ENCODE measurements around the gene IGSF3.

Gene IGSF3

GRCh38 chr1:116667575-116668105, at the start of gene IGSF3:
Gene IGSF3 (minus strand): TSS chr1:116667733. CDS start chr1:116666326, 1,407 bp downstream.
- in situ Hi-C loops (cut with MboI; ENCODE audit: low sequenced_read_pairs) = no loop called here

- in situ Hi-C loops (cut with MboI; ENCODE audit: low sequenced_read_pairs) = no loop called here
Measured at GRCh38 chr1:116717318-116717717, 49.8 kb upstream of the IGSF3 start.

GRCh38 chr1:116716391-116716790, 48.9 kb upstream of the IGSF3 start:
- in situ Hi-C loops (cut with MboI; ENCODE audit: low sequenced_read_pairs) = no loop called here

GRCh38 chr1:116713474-116713873, 45.9 kb upstream of the IGSF3 start:
- in situ Hi-C loops (cut with MboI; ENCODE audit: low sequenced_read_pairs) = no loop called here

GRCh38 chr1:116712510-116712909, 45.0 kb upstream of the IGSF3 start:
- in situ Hi-C loops (cut with MboI; ENCODE audit: low sequenced_read_pairs) = no loop called here

GRCh38 chr1:116711263-116711840, 43.8 kb upstream of the IGSF3 start:
- in situ Hi-C loops (cut with MboI; ENCODE audit: low sequenced_read_pairs) = no loop called here

- in situ Hi-C loops (cut with MboI; ENCODE audit: low sequenced_read_pairs) = no loop called here
Measured at GRCh38 chr1:116710420-116711262, 43.1 kb upstream of the IGSF3 start.

- in situ Hi-C loops (cut with MboI; ENCODE audit: low sequenced_read_pairs) = no loop called here
Measured at GRCh38 chr1:116709666-116710167, 42.2 kb upstream of the IGSF3 start.

GRCh38 chr1:116708255-116708900, 40.8 kb upstream of the IGSF3 start:
- in situ Hi-C loops (cut with MboI; ENCODE audit: low sequenced_read_pairs) = no loop called here

- in situ Hi-C loops (cut with MboI; ENCODE audit: low sequenced_read_pairs) = no loop called here
Measured at GRCh38 chr1:116706841-116707240, 39.3 kb upstream of the IGSF3 start.

- in situ Hi-C loops (cut with MboI; ENCODE audit: low sequenced_read_pairs) = no loop called here
Measured at GRCh38 chr1:116706123-116706522, 38.6 kb upstream of the IGSF3 start.

GRCh38 chr1:116704278-116704677, 36.7 kb upstream of the IGSF3 start:
- in situ Hi-C loops (cut with MboI; ENCODE audit: low sequenced_read_pairs) = no loop called here

- in situ Hi-C loops (cut with MboI; ENCODE audit: low sequenced_read_pairs) = no loop called here
Measured at GRCh38 chr1:116699605-116700004, 32.1 kb upstream of the IGSF3 start.

GRCh38 chr1:116698244-116698595, 30.7 kb upstream of the IGSF3 start:
- in situ Hi-C loops (cut with MboI; ENCODE audit: low sequenced_read_pairs) = no loop called here

- in situ Hi-C loops (cut with MboI; ENCODE audit: low sequenced_read_pairs) = no loop called here
Measured at GRCh38 chr1:116697548-116698243, 30.2 kb upstream of the IGSF3 start.

GRCh38 chr1:116694524-116694923, 27.0 kb upstream of the IGSF3 start:
- in situ Hi-C loops (cut with MboI; ENCODE audit: low sequenced_read_pairs) = no loop called here

- in situ Hi-C loops (cut with MboI; ENCODE audit: low sequenced_read_pairs) = no loop called here
Measured at GRCh38 chr1:116693759-116694480, 26.4 kb upstream of the IGSF3 start.

GRCh38 chr1:116692879-116693278, 25.3 kb upstream of the IGSF3 start:
- in situ Hi-C loops (cut with MboI; ENCODE audit: low sequenced_read_pairs) = no loop called here

GRCh38 chr1:116690849-116691406, 23.4 kb upstream of the IGSF3 start:
- in situ Hi-C loops (cut with MboI; ENCODE audit: low sequenced_read_pairs) = no loop called here

- in situ Hi-C loops (cut with MboI; ENCODE audit: low sequenced_read_pairs) = no loop called here
Measured at GRCh38 chr1:116690396-116690848, 22.9 kb upstream of the IGSF3 start.
